Kidney epithelial cell (primary cell): ENCODE results near the gene TIMM50. TPM values are rescaled to one million over a fixed set of nuclear protein-coding genes. Genes with fewer than 3 reads are reported as not detected.
"Not testable (repeated sequence)": the region's sequence is repeated elsewhere in the genome, so short reads cannot be mapped to it uniquely, and the experiment has no call there.

Experiments used
- DNase-seq: peaks from one replicate; pipeline ENCODE4 v3.0.0-alpha.2; 2010; ENCODE audit warnings: low read depth
- H3K27me3 ChIP-seq: 2 replicates; pipeline ENCODE4 v1.6.0; 2011; ENCODE audit warnings: low read length; ENCODE audit not compliant: control insufficient read depth, insufficient read depth
- H3K36me3 ChIP-seq: 2 replicates; pipeline ENCODE4 v1.5.1; 2011; ENCODE audit warnings: low read length; ENCODE audit not compliant: control insufficient read depth, insufficient read depth
- H3K4me3 ChIP-seq: 2 replicates; pipeline ENCODE4 v1.5.1; 2011; ENCODE audit warnings: low read depth, mild to moderate bottlenecking, control low read depth, low read length
- total RNA-seq: library from RNA; depleted of rRNA; stranded (reverse); fragments of >200 nt; gene quantifications from 2 replicates; pipeline ENCODE4 v1.2.3, GENCODE V29; 2015
- TF ChIP-seq, protein P1 (sequence below): IDR thresholded peaks from 2 replicates; pipeline ENCODE4 v1.5.1; 2011; ENCODE audit warnings: mild to moderate bottlenecking, moderate library complexity, low read length, control low read depth, inconsistent platforms; ENCODE audit not compliant: insufficient read depth, poor library complexity, severe bottlenecking

Gene TIMM50
- total RNA-seq, 1 donor from 2014 or later: 89.0 TPM

DNA sequence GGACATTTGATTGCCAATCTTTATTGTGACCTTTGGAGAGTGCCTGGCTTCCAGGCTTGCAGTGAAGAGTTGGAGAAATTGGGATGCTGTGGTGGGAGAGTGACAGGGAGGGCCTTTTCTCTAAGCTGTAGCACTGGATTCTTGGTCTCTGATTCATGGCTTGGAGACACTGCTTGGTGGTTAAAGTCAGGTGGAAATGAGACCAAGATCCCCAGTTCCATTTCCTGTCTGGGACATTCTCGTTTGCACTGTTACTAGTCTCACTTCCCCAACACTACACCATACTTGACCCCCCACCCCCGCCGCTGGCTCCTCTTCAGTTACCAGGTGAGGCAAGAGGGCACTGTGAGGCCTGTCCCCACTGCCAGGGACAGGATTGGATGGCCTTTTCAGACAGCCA is 32.4 kb upstream of the TIMM50 start:
- TF ChIP-seq, protein P1, sequence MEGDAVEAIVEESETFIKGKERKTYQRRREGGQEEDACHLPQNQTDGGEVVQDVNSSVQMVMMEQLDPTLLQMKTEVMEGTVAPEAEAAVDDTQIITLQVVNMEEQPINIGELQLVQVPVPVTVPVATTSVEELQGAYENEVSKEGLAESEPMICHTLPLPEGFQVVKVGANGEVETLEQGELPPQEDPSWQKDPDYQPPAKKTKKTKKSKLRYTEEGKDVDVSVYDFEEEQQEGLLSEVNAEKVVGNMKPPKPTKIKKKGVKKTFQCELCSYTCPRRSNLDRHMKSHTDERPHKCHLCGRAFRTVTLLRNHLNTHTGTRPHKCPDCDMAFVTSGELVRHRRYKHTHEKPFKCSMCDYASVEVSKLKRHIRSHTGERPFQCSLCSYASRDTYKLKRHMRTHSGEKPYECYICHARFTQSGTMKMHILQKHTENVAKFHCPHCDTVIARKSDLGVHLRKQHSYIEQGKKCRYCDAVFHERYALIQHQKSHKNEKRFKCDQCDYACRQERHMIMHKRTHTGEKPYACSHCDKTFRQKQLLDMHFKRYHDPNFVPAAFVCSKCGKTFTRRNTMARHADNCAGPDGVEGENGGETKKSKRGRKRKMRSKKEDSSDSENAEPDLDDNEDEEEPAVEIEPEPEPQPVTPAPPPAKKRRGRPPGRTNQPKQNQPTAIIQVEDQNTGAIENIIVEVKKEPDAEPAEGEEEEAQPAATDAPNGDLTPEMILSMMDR: no peak
- Histone ChIP-seq H3K36me3 (no peaks in the 10 kb centered on the region), H3K4me3 (no peak overlapping the region), H3K27me3 (no peaks in the 10 kb centered on the region)
- no peak for DNase-seq

DNA sequence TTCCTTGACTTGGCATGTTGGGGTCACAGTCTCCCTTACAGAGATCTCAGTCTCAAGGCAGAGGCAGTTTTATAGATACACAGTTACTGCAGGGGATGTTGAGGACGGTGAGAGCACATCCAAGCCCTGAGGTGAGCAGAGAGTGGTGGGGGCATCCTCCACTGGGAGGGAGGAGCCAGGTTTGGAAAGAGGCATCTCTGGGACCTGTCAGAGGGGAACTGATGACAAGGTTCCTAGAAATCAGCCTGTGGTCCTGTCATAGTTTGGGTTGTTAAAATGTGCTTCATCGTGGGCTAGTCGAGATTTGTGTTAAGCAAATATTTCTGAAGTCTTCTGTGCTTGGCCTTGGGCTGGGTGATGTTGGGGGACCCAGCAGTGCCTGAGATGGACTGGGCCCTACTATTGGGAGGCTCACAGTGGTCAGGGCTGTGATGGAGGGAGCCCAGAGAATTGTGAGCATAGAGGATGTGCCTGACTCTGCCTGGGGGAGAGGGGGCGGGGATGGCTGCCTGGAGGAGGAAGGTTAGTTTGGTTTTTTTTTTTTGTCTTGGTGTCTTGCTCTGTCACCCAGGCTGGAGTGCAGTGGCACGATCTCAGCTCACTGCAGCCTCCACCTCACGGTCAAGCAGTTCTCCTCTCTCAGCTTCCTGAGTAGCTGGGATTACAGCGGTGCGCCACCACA is 31.4 kb upstream of the TIMM50 start:
- H3K27me3 ChIP-seq: no peaks in the 10 kb centered on the region
- no peaks in the 10 kb centered on the region for H3K36me3 ChIP-seq
- TF ChIP-seq, protein P1: no peak
- H3K4me3 ChIP-seq: no peak overlapping the region
- no peak for DNase-seq

DNA sequence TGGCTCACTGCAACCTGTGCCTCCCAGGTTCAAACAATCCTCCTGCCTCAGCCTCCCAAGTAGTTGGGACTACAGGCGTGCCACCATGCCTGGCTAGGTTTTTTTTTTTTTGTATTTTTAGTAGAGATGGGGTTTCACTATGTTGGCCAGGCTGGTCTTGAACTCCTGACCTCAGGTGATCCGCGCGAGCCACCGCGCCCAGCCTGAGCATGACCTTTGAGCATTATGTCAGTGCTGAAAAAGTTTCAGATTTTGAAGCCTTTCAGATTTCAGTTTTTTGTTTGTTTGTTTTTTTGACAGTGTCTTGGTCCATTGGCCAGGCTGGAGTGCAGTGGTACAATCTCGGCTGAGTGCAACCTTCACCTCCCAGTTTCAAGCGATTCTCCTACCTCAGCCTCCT is 29.4 kb upstream of the TIMM50 start:
- not testable (repeated sequence) for H3K4me3 ChIP-seq, H3K27me3 ChIP-seq, H3K36me3 ChIP-seq, DNase-seq

DNA sequence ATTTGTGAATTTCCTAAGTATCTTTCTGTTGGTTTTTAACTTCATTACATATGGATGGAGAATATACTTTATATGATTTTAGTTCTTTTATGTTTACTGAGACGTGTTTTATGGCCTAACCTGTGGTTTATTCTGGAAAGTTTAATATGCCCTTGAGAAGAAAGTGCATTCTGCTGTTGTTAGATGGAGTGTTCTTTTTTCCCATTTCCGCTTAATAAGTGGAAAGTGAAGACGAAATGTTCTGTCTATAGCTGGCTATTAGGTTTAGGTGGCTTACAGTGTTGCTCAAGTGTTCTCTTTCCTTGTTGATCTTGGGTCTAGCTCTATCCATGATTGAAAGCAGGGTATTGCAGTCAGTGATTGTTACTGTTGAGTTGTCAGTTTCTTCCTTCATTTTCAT is 17.2 kb upstream of the TIMM50 start:
- H3K4me3 ChIP-seq: no peak overlapping the region
- TF ChIP-seq, protein P1: no peak
- DNase-seq: no peak
- H3K36me3 ChIP-seq: no peaks in the 10 kb centered on the region
- H3K27me3 ChIP-seq: no peaks in the 10 kb centered on the region

DNA sequence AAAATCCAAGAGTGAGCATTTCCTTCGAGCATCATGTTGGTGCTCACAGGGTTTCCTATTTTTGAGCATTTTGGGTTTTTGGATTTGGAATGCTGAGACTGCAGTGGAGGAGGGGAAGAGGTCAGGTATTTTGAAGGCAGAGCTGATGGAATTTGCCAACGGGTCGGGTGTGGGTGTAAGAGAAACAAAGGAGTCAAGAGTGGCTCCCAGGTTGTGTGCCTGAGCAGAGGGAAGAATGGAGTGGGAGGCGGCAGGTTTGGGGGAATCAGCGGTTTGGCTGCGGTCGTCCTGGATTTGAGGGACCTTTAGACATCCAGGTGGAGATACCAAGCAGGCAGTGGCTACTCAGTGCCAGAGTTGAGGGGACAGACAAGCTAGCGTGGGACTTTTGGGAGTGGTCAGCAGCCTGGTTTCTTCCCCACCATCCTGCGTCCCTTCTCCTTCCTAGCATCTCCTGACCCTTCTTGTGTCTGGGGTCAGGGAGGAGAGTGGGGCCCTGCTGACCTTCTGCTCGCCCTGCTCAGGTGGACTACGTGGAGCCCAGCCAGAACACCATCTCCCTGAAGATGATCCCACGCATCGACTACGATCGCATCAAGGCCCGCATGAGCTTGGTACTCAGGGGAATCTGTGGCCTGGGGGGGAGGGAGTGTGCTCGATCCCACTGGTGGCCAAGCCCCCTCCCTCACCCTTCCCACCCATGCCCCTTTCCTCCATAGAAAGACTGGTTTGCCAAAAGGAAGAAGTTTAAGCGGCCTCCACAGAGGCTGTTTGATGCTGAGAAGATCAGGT is 14.5 kb upstream of the TIMM50 start:
- TF ChIP-seq, protein P1: no peak
- H3K36me3 ChIP-seq: no peaks in the 10 kb centered on the region
- DNase-seq: no peak
- H3K27me3 ChIP-seq: no peaks in the 10 kb centered on the region
- no peak overlapping the region for H3K4me3 ChIP-seq

DNA sequence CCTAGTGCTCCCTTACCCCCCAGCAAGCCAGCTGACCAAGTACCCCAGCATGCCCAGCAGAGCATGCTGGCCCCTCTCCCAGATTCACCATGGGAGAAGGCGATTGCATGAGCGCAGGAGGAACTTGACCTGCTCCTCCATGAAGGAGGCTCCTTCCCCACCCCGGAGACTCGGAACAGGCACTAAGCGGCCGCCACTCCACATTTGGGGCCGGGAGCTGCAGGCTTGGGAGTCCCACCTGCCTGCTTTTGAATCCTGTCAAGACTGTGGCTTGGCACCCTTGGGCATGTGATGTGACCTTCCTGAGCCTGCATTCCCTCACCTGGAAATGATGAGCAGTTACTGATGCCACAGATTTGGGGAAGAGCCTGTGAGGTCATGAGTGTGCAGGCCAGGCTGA is 12.7 kb upstream of the TIMM50 start:
- TF ChIP-seq, protein P1: no peak
- no peaks in the 10 kb centered on the region for H3K27me3 ChIP-seq
- H3K4me3 ChIP-seq: no peak overlapping the region
- H3K36me3 ChIP-seq: peaks cover 2% of the 10 kb centered on the region
- DNase-seq: no peak
